Hepatocyte (in vitro differentiated cells): ENCODE measurements around the gene WDR87. TPM values are rescaled to one million over a fixed set of nuclear protein-coding genes. Genes with fewer than 3 reads are reported as not detected.
A peak's percentile ranks its signal among the peaks of the same experiment; 100 is the strongest.

Source experiments
- DNase-seq: peaks from one replicate; pipeline ENCODE4 v3.0.0-alpha.2; 2016; ENCODE audit warnings: low spot score
- H2AFZ ChIP-seq: fragments of 200-600 bp; sonication (generic); 2 replicates; pipeline ENCODE4 v1.6.0; 2016; ENCODE audit warnings: antibody characterized with exemption, mild to moderate bottlenecking
- H3K27ac ChIP-seq: fragments of 200-600 bp; sonication (generic); 2 replicates; pipeline ENCODE4 v1.5.1; 2016; ENCODE audit warnings: mild to moderate bottlenecking
- H3K27me3 ChIP-seq: fragments of 200-600 bp; sonication (generic); 2 replicates; pipeline ENCODE4 v1.6.1; 2016
- H3K36me3 ChIP-seq: fragments of 200-600 bp; sonication (generic); replicated peaks from 2 replicates; pipeline ENCODE4 v1.5.1; 2016; ENCODE audit warnings: low read depth; ENCODE audit not compliant: insufficient read depth
- H3K4me1 ChIP-seq: fragments of 200-600 bp; sonication (generic); 2 replicates; pipeline ENCODE4 v1.5.1; 2016; ENCODE audit warnings: mild to moderate bottlenecking, moderate library complexity; ENCODE audit not compliant: insufficient read depth
- H3K4me2 ChIP-seq: fragments of 200-600 bp; sonication (generic); 2 replicates; pipeline ENCODE4 v1.6.0; 2016
- H3K4me3 ChIP-seq: fragments of 200-600 bp; sonication (generic); 2 replicates; pipeline ENCODE4 v1.5.1; 2016; ENCODE audit warnings: mild to moderate bottlenecking
- H3K79me2 ChIP-seq: fragments of 200-600 bp; sonication (generic); 2 replicates; pipeline ENCODE4 v1.6.0; 2017; ENCODE audit warnings: mild to moderate bottlenecking
- H3K9me2 ChIP-seq: fragments of 200-600 bp; sonication (generic); replicated peaks from 2 replicates; pipeline ENCODE4 v1.6.0; 2017; ENCODE audit warnings: mild to moderate bottlenecking; ENCODE audit not compliant: insufficient read depth
- H3K9me3 ChIP-seq: fragments of 200-600 bp; sonication (generic); 2 replicates; pipeline ENCODE4 v1.5.1; 2016; ENCODE audit warnings: low read depth, mild to moderate bottlenecking
- H4K20me1 ChIP-seq: fragments of 200-600 bp; sonication (generic); 2 replicates; pipeline ENCODE4 v1.6.0; 2016; ENCODE audit warnings: mild to moderate bottlenecking; ENCODE audit not compliant: insufficient read depth, poor library complexity, severe bottlenecking
- EZH2 ChIP-seq: fragments of 200-600 bp; sonication (generic); IDR thresholded peaks from 2 replicates; pipeline ENCODE4 v1.6.1; 2016; ENCODE audit warnings: antibody characterized with exemption, mild to moderate bottlenecking, borderline replicate concordance
- EZH2phosphoT487 ChIP-seq: fragments of 200-600 bp; sonication (generic); IDR thresholded peaks from one replicate; pipeline ENCODE4 v1.6.1; 2018; ENCODE audit warnings: antibody characterized with exemption, mild to moderate bottlenecking, low read depth, moderate library complexity; ENCODE audit not compliant: unreplicated experiment, severe bottlenecking
- WGBS: methylation state at CpG from one replicate; pipeline ENCODE4 v1.1.6; 2016; ENCODE audit warnings: low lambda C conversion rate; ENCODE audit errors: missing lambda C conversion rate; 5-methylcytosine and 5-hydroxymethylcytosine counted together
- polyA plus RNA-seq: library from polyadenylated mRNA; unstranded; fragments of >200 nt; fragmentation: Nextera tagmentation; extraction: Ambion mirVana; gene quantifications from 2 replicates; pipeline ENCODE4 v1.2.1, GENCODE V29; 2016
- total RNA-seq: library from RNA; depleted of rRNA; stranded (reverse); fragments of >200 nt; gene quantifications from 2 replicates; pipeline ENCODE4 v1.2.3, GENCODE V29; 2014
- TF ChIP-seq, protein P1 (sequence below): fragments of 200-600 bp; sonication (generic); IDR thresholded peaks from 2 replicates; pipeline ENCODE4 v1.5.1; 2016; ENCODE audit warnings: antibody characterized with exemption, mild to moderate bottlenecking; ENCODE audit not compliant: poor library complexity

WDR87 gene
- total and polyA plus RNA-seq, 2 experiments from 2014 or later, result not detected

DNA sequence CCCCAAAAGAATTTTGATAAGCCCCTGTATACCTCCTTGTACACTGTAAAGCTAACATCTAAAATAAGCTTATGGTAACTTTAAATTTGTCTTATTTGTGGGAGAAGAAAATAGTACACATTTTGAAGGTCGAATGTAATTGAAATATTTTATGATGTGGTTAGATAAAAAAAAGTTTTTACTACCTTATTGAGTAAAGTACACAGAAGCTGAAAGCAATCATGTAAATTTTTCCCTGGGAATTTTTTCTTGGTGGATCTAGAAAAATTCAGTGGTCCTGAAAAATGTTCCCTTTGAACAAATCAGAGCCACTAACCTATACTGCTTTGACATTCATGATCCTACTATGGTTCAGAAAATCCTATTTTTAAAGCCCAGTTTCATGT is 47.5 kb upstream of the WDR87 start:
- Histone ChIP-seq H3K36me3 (no peaks in the 10 kb centered on the region), H3K4me1 (no peaks in the 10 kb centered on the region), H2AFZ (no peak overlapping the region), H3K27ac (peak overlapping the region; percentile 47), H3K4me2 (peak overlapping the region; percentile 1), H3K9me3 (no peaks in the 10 kb centered on the region), H3K79me2 (peaks cover 83% of the 10 kb centered on the region), H4K20me1 (peaks cover 7% of the 10 kb centered on the region), H3K27me3 (no peaks in the 10 kb centered on the region), H3K4me3 (no peak overlapping the region), H3K9me2 (no peaks in the 10 kb centered on the region)
- no peak for TF ChIP-seq EZH2phosphoT487
- TF ChIP-seq EZH2, result no peak
- TF ChIP-seq, protein P1, sequence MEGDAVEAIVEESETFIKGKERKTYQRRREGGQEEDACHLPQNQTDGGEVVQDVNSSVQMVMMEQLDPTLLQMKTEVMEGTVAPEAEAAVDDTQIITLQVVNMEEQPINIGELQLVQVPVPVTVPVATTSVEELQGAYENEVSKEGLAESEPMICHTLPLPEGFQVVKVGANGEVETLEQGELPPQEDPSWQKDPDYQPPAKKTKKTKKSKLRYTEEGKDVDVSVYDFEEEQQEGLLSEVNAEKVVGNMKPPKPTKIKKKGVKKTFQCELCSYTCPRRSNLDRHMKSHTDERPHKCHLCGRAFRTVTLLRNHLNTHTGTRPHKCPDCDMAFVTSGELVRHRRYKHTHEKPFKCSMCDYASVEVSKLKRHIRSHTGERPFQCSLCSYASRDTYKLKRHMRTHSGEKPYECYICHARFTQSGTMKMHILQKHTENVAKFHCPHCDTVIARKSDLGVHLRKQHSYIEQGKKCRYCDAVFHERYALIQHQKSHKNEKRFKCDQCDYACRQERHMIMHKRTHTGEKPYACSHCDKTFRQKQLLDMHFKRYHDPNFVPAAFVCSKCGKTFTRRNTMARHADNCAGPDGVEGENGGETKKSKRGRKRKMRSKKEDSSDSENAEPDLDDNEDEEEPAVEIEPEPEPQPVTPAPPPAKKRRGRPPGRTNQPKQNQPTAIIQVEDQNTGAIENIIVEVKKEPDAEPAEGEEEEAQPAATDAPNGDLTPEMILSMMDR, result no peak
- no peak for DNase-seq
- 58% methylated on average over 1 of the region's 1 CpG for WGBS

DNA sequence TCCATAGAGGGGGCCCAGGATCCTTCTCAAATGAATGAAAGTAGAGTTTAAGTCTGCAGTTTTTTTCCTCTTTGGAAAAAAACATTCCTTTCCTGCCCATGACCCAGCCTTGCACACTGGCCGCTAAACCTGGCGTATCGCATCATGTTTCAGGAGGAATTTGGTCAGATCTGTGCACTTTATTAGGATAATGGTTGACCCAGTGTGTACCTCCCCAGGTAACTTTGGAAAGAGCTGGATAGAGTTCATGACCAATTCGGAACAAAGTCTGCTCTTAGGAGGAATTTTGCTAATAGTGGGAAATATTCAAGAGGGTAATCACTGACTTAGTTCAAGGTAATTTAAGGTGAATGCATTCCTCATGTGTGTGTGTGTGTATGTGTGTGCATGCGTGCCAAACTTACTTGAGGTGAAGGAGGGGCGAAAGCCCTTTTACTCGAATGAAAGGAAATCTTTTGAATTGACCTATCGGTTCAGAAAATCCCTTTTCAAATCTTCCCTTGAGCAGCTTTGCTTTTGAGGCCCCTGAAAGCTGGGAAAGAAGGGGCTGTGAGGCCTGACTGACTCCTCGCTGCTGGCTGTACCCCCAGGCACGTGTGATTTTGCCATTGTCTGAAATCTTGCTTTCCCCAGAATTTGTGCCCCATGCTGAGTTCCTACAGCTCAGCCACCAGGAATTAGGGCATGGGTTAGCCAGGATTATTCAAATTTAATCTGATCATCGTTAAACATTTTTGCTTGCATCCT is 47.0 kb upstream of the WDR87 start:
- no peak overlapping the region for H3K4me2 ChIP-seq
- no peaks in the 10 kb centered on the region for H3K36me3 ChIP-seq
- no peaks in the 10 kb centered on the region for H3K9me3 ChIP-seq
- H3K79me2 ChIP-seq, result peaks cover 83% of the 10 kb centered on the region
- no peak for DNase-seq
- no peak overlapping the region for H2AFZ ChIP-seq
- no peaks in the 10 kb centered on the region for H3K4me1 ChIP-seq
- 72% methylated on average over 11 of the region's 11 CpGs for WGBS
- H4K20me1 ChIP-seq, result peaks cover 7% of the 10 kb centered on the region
- H3K9me2 ChIP-seq, result no peaks in the 10 kb centered on the region
- H3K27me3 ChIP-seq, result no peaks in the 10 kb centered on the region
- no peak overlapping the region for H3K27ac ChIP-seq
- H3K4me3 ChIP-seq, result no peak overlapping the region
- TF ChIP-seq, protein P1, result no peak
- TF ChIP-seq EZH2, result no peak
- TF ChIP-seq EZH2phosphoT487, result no peak

DNA sequence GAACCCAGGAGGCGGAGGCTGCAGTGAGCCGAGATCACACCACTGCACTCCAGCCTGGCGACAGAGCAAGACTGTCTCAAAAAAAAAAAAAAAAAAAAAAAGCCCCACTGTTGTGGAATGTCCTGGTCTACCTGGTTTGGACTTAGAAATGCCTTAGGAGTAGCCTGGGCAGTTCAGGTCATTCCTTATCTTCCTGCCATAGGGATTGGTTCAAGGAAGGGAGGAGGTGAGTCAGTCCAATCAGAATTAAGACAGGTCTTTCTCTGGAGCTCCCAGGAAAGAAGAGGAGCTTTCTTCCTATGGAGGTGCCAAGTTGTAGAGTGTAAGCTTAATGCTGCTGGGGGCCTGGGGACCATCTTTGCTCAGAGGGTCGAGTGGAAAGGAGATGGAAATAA is 45.4 kb upstream of the WDR87 start:
- 78% methylated on average over 4 of the region's 4 CpGs for WGBS
- H3K27ac ChIP-seq, result no peak overlapping the region

More for the DNA sequence above, 45.4 kb upstream of the WDR87 start:
- Histone ChIP-seq H3K4me3 (no peak overlapping the region), H3K4me2 (no peak overlapping the region), H3K9me2 (no peaks in the 10 kb centered on the region), H3K27me3 (no peaks in the 10 kb centered on the region), H4K20me1 (peaks cover 7% of the 10 kb centered on the region), H3K36me3 (no peaks in the 10 kb centered on the region), H3K9me3 (no peaks in the 10 kb centered on the region), H3K4me1 (no peaks in the 10 kb centered on the region), H2AFZ (no peak overlapping the region), H3K79me2 (peaks cover 83% of the 10 kb centered on the region)
- DNase-seq, result no peak
- no peak for TF ChIP-seq EZH2phosphoT487
- TF ChIP-seq EZH2, result no peak
- TF ChIP-seq, protein P1, result no peak
